ELR (cell line): ENCODE results near the gene ZNF264.
"Not testable (repeated sequence)": the region's sequence is repeated elsewhere in the genome, so short reads cannot be mapped to it uniquely, and the experiment has no call there.

Source experiments
- DNase-seq: peaks from one replicate; pipeline ENCODE4 v3.0.0-alpha.2; 2015; ENCODE audit warnings: low read depth

Gene ZNF264

DNA sequence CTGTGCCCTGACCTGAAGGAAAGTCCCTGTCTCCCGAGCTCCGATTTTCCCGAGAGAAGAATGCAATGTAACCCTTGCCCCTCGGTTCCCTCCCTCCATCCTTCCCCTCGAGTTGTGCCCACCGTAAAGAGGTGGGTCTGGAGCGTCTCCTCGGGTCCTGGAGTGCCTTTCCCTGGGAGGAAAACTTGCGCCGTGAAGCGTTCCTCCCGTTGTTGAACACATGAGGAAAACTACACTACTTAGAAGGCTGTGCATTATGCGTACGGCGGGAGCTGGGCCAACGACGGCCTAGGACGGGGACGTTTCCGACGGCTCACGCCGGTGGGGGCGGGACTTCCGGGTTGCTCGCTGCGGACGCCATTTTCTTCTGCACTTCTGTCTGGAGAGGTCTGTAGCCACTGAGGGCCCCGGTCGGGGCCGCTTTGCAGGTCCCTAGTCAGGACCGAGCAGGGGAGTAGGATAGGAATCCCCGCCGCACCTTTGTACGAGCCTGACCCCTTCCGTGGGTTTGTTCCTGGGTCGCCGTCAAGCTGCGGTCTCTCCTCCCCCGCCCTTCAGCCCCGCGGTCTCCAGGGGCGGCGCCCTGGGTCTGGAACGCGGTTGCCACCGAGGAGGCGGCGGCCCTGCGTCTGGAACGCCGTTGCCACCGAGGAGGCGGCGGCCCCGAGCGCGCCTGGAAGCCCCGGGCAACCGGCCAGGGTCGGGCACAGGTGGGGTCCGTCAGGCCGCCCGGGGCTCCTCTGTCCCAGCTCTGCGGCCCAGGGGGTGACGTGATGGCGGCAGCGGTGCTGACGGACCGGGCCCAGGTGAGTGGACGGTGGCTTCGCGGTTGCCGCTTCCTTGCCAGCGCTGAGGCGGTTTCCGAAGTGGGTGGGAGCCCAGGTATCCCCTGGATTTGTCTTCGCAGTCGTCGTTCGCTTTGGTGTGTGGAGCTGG lies at the start of gene ZNF264:
TSS of gene ZNF264 (plus strand) at position 360 of the 936 bp plus-strand sequence. CDS start at position 774, 414 bp downstream.
- peak; percentile 87 for DNase-seq

DNA sequence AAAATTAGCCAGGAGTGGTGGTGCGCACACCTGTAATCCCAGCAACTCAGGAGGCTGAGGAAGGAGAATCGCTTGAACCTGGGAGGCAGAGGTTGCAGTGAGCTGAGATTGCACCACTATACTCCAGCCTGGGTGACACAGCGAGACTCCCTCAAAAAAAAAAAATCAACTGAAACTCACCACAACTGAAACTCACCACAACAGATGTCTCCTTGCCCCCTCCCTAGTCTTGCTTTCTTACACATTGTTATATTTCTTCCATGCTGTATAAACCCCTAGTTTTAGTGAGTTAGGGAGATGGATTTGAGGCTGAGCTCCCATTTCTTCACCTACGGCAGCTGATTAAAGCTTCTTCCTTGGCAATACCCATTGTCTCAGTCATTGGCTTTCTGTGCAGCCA lies 49.6 kb upstream of the ZNF264 start:
- DNase-seq = no peak

DNA sequence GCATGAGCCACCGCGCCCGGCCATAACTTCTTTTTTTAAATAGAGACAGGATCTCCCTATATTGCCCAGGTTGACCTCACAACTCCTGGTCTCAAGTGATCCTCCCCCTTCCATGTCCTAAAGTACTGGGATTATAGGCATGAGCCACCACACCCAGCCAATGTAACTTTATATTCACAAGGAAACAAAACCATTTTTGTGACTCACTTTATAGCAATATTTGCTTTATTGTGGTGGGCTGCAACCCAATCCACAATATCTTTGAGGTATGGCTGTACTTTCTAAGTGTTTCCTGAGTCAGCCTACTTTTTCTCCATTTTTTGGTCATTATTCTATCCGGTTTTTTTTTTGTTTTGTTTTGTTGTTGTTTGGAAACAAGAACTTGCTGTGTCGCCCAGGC lies 38.4 kb upstream of the ZNF264 start:
- no peak for DNase-seq

DNA sequence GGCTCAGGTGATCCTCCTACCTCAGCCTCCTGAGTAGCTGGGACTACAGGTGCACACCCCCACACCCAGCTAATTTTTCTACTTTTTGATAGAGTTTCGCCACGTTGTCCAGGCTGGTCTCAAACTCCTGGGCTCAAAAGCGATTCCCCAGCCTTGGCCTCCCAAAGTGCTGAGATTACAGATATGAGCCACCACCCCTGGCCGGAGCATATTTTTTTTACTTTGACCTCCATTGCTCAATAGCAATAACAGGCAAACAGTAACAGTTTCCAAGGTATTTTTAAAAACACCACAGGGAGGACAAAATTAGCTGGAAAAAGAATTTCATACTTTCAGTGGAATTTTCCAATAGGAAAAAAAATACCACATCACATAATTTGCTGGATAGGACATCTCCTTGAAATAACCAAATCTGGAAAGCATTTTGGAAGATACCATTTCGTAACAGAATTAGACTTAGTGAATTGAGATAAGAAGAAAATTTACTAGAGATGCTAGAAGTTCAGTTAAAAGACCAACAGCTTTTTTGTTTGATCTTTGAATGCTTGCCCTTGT lies 29.2 kb upstream of the ZNF264 start:
- DNase-seq = no peak

DNA sequence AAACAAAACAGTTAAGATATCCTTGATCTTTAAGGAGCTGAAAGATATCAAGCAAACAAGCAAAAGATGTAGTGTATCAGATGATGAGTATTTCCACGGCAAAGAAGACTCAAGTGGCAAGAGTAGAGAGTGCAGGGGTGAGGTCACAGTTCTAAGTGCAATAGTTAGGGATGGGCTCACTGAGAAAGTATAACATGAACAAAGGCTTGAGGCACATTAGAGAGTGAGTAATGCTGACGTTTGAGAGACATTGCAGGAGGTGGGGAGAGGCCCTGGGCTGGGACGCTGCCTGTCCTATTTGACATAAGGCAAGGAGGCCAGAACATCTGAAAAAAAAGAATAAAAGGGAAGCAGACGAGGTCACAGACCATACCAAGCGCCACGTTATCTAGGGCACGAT lies 25.5 kb upstream of the ZNF264 start:
- peak; percentile 28 for DNase-seq

DNA sequence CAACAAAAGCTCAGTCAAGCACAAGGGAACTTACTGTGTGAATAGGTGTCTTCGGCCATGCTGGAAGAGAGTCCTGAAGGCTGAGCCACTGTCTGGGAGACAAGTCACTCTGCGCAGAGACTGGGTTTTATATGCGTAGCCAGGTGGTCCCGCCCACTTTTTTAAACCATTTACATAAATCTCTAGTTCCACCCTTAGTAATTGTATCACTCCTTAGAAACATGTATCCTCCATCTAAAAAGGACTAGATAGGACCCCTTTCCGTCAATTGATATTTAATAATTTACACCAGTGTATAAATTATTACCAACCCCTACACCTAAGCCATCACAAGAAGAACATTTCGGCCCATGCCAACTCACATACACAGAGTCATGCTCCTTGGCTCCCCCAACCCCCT lies 23.9 kb upstream of the ZNF264 start, which contains the start of gene DUXA:
TSS of gene DUXA (minus strand) at position 101 of the 400 bp plus-strand sequence. CDS start at position 59, 42 bp downstream.
- DNase-seq = no peak

DNA sequence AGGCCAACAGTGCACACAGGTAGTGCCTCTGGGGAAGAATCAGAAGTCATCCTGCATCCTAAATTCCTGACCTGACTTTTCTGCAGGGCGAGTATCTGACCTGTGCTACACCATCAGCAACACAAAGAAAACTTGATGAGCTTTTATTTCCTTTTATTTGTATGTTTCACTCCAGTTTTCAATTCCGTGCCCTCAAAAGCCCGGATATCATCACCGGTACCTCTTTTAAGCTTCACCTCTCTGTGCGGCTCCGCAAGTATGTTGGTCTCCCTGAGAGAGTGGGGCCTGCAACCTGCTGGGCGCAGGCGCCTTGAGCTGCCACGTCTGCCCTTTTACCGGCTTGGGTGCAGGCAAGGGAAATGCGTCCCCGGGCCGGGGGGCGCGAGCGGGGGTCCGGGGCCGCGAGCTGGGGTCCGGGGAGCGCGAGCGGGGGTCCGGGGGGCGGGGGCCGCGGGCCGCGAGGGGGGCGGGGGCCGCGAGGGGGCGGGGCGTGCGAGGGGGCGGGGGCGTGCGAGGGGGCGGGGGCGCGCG lies 19.7 kb upstream of the ZNF264 start:
- peak; percentile 53 for DNase-seq

DNA sequence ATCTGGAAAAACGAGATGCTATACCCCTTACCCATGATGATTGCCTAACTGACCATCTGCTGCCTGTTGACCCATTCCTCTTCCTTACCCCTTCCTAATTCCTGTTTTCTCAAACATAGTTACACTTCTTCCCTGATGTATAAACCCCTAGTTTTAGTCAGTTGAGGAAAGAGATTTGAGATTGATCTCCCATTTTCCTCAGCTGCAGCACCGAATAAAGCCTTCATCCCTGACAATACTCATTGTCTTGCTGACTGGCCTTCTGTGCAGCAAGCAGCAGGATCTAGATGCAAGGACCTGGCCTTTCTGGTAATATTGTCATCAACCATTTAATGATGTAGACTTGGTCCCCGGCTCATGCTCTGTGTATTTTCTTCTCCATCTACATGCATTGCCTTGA lies 999 bp upstream of the ZNF264 start:
- no peak for DNase-seq

DNA sequence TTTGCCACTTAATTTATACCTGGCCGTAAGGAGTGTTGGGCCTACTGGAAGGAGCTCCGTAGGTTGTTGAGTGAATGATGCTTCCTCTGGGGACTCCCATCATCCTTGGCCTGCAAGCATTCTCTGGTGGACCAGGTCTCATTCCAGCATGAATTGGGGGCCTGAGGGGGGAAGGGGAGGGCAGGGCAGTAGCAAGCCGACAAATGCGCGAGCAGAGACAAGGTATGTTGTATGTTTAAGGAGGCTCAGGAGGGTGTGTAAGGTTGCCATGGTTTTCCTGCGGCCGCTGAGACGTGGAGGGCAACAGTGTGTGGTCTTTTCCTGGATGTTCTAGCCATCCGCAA lies 749 bp downstream of the ZNF264 start:
- DNase-seq = peak; percentile 5

DNA sequence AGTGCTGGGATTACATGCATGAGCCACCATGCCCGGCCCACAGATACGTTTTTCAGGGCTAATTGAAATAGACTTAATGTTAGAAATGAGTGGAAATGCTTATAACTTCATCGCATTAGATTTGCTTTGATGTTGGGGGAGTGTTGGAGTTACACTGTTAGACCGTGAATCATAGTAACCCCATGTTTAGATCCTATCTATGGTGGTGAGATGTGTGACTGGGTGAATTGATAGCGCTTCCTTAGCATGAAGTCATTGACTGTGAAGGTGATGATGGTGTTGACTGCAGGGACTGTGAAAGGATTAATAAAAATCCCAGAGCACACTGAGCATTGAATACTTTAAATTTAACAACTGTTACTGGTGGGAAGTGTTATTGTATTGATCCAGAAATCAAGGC lies 1.7 kb downstream of the ZNF264 start:
- DNase-seq = peak; percentile 10

DNA sequence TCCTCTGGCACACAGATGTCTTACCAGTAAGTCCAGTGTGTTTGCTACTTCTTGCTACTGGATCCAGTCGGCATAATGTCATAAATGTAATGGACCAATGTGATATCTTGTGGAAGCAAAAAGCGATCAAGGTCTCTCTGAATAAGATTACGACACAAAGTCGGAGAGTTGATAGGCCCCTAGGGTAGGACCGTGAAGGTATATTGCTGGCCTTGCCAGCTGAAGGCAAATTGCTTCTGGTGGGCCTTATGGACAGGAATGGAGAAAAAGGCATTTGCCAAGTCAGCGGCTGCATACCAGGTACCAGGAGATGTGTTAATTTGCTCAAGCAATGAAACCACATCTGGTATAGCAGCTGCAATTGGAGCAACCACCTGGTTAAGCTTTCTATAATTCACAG lies 6.6 kb downstream of the ZNF264 start:
- not testable (repeated sequence) for DNase-seq

DNA sequence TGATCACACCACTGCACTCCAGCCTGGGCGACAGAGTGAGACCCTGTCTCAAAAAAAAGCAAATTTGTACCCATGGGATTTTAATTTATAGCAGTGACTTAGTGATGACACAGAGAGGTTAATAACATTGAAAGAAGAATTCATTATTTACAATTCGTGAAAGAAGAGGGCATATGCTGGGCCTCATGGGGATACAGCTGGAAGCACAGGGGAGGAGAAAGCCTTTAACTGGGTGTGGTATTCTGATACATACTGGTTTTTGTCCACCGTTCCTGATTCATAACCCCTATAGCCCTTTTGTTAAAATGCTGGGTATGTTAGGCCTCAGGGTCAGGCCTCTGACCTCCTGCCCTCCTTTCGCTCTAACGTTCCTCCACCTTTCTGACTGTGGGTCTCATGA lies 10.9 kb downstream of the ZNF264 start:
- no peak for DNase-seq

DNA sequence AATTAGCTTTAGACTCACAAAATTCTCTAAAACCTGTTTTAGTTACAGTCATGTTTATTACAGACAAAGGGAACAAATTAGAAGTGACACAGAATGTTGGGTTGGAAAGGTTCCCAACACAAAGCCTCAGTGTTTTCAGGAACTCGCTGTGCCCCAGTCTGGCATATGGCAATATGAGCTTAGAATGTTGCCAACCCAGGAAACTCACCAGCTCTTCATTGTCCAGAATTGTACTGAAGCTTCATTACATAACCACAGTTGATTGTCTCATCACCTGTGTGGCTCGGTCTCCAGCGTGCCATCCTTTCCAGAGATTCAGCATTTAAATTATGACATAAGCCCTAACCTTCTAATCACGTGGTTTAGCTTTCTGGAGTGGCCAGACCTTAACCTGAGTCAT lies 19.1 kb downstream of the ZNF264 start:
- DNase-seq = peak; percentile 32

DNA sequence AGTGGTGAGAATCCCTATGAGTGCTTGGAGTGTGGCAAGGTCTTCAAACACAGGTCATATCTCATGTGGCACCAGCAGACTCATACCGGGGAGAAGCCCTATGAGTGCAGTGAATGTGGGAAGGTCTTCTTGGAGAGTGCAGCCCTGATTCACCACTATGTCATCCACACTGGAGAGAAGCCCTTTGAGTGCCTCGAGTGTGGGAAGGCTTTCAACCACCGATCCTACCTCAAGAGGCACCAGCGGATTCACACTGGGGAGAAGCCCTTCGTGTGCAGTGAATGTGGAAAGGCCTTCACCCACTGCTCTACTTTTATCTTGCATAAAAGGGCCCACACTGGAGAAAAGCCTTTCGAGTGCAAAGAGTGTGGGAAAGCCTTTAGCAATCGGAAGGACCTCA lies 20.8 kb downstream of the ZNF264 start:
- peak; percentile 67 for DNase-seq

DNA sequence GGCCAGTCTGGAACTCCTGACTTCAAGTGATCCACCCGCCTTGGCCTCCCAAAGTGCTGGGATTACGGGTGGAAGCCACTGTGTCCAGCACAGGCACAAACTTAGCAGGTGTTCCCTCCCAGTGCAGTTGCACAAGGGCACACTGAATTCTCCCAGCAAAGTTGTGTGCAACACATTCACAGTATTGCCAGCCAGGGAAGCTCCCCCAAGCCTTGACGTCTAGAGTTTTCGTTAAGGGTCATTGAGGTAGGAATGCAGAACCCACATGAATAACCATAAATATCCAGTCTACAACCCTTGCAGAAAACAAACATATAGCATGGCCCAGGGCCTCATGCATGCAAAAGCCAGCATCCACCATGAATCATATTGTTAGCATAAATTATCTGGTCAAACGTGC lies 36.2 kb downstream of the ZNF264 start:
- no peak for DNase-seq

DNA sequence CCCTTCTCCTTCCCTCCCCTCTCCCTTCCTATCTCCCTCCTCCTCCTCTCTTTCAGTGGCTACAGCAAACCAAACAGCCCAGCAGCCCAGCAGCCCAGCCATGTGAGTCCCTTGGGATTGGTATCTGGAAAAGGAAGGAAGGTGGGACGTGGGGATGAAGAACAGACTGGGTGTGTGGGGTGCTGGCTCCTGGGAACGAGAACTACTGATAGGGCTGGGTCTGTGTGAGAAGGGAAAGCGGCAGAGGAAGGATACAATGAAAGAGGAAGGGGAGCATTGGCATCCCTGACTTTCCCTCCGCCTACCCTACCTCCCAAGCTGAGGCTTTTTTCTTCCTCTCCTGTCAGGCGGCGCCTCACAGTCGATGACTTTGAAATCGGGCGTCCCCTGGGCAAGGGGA lies 40.4 kb downstream of the ZNF264 start:
- DNase-seq = no peak

DNA sequence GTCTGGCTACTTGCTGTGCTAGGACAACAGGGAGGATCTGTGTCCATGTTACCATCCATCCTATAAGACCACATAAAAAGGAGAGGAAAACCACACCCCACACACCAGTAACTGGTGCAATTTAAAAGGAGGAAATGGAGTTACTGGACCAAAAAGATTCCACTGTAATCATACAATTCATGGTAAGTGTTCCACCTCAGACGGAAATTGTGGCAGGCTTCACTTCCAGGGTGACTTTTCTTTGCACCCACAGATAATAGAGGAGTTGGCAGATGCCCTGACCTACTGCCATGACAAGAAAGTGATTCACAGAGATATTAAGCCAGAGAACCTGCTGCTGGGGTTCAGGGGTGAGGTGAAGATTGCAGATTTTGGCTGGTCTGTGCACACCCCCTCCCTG lies 41.9 kb downstream of the ZNF264 start:
- DNase-seq = no peak

DNA sequence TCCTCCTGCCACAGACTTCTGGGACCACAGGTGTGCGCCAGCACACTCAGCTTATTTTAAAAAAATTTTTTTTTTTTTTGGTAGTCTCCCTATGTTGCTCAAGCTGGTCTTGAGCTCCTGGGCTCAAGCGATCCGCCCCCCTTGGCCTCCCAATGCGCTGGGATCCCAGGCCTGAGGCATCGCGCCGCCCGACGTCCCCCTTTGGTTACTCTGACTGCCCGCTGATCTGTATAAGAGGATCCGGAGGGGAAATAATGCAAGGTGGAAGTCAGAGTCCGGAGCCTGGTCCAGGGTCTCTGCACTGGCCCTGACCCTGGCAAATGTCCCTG lies 48.6 kb downstream of the ZNF264 start:
- DNase-seq = no peak

DNA sequence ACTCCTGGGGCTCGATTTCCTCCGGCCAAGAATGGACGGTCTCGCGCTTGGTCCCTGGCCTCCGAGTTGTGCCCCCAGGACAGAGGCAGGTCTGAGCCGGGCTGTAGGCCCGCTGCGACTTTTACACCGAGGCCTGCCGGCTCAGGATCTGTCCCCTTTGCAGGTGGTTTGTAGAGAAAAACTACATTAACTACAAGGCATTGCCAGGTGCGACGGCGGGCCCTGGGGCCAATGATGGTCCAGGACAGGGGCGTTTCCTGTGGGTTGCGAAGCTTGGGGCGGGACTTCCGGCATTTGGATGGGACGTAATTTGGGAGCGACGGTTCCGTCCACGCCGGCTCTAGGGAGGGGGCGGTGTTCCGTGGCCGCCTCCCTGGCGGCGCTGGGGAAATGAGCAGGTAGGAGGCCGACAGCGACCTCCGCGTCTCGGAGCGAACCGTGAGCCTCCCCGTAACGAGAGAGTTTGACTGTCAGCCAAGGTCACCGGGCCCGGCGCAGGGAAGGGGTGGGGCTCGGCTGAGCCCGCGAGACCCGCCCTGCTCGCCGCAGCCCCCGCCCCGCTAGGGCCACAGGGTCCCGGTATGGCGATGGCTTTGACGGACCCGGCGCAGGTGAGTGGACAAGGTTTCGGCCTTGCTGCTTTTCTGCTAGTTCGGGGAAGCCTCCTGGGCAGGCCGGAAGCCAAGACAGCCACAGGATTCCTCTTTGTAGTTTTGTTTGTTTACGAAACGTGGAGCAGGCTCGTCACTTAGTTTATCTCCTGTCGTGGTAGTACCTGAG lies 49.2 kb downstream of the ZNF264 start, which contains the start of gene ZNF805:
TSS of gene ZNF805 (plus strand) at position 322 of the 780 bp plus-strand sequence. CDS start at position 582, 260 bp downstream.
- DNase-seq = peak; percentile 90

DNA sequence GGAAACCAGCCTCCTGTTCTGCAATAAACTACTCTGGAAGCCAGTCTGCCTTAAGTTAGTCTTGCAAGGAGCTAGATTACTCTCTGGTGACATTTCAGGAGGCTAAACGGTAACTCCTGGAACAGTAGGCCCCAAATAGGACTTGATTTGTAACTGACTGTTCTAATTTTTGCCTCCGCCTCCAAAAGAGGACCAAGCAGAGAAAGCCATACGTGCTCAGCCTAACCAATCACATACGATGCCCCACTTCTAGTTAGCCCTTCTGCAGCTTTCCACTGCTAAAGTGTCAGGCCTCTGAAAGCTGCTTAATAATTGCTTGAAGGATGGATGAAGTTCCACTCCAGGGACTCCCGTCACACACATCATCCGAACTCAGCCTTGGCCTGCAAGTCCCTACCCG lies 49.9 kb downstream of the ZNF264 start:
- peak; percentile 10 for DNase-seq

DNA sequence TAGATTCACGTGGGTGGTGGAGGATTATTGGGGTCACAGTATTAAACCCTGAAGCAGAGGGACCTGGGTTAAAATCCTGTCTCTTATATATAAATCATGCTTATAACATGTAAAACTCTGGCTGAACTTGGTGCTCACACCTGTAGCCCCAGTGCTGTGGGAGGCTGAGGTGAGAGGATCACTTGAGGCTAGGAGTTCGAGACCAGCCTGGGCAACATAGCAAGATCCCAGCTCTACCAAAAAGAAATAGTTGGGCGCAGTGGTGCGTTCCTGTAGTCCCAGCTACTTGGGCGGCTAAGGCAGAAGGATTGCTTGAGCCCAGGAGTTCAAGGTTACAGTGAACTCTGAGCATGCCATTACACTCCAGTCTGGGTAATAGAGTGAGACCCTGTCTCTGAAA lies 51.5 kb downstream of the ZNF264 start:
- DNase-seq = no peak

DNA sequence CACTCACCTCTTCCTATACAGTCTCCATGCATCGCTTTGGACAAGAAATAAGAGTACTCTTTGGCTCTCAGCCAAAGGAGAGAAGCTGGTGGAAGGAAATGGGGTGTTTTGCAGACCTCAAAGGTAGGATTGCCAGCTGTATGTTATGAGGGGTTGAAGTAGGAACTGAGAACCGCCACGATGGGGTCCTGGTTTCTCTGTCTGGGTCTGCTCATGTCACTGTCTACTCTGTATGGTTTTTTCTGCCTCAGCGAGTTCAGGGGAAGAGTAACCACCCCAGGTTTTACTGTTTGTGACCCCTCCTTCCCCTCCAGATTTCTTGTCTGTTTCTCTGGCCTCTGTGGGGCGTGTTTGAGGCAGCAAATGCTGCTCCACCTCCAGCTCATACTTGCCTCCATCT lies 53.2 kb downstream of the ZNF264 start:
- DNase-seq = no peak

DNA sequence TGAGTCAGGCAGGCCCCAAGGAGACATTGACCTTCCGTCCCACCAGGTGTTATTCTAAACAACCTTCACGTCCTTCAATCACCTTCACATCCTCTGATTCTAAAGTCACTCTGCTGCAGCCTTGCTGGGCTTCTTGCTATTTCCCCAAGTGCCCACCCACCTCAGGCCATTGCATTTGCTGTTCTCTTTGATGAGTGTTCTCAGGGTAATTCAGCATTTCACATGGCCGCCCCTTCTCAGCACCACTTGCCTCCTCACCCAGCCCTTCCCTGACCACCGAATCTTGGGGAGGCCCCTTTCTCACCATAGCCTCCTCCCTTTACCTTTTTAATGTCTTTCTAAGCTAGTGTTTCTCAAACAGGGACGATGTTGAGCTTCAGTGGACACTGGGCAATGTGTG lies 53.8 kb downstream of the ZNF264 start:
- no peak for DNase-seq
